Vagina (tissue), 2 donors: Measurements from ENCODE around the gene ARMC3.

ENCODE experiments used
- CTCF ChIP-seq, 3 experiments: fragments of 450-650 bp in 2 of 3; fragments of 200-600 bp in 1 of 3; sonication (generic) in 1 of 3; IDR thresholded peaks; one replicate each; pipeline ENCODE4 v1.5.1; 2017 to 2019; ENCODE audit warnings: antibody characterized with exemption in 3 of 3, mild to moderate bottlenecking in 2 of 3, moderate library complexity in 2 of 3
- POLR2A ChIP-seq, 2 donors: fragments of 450-650 bp; IDR thresholded peaks; one replicate each; pipeline ENCODE4 v1.6.1; 2017; ENCODE audit warnings: antibody characterized with exemption in 2 of 2, mild to moderate bottlenecking in 2 of 2, moderate library complexity in 2 of 2
- POLR2AphosphoS5 ChIP-seq, 2 donors: sonication (generic); formaldehyde crosslinking; IDR thresholded peaks; one replicate each; pipeline ENCODE4 v1.9.0; 2017; ENCODE audit warnings: antibody characterized with exemption in 2 of 2, mild to moderate bottlenecking in 2 of 2, low read depth in 1 of 2; ENCODE audit not compliant: insufficient read depth in 1 of 2

GRCh38 chr10:22911889-22912762, 15.7 kb upstream of the ARMC3 start:
- no peak for TF ChIP-seq POLR2AphosphoS5 (IDR thresholded peaks at IDR 0.05; ENCODE audit: insufficient read depth in 1 of 2, low read depth in 1 of 2)
- no peak for TF ChIP-seq CTCF (IDR thresholded peaks at IDR 0.05)
- no peak for TF ChIP-seq POLR2A (IDR thresholded peaks at IDR 0.05)
